Measurements from ENCODE around the gene NUP37.

Gene NUP37

DNA sequence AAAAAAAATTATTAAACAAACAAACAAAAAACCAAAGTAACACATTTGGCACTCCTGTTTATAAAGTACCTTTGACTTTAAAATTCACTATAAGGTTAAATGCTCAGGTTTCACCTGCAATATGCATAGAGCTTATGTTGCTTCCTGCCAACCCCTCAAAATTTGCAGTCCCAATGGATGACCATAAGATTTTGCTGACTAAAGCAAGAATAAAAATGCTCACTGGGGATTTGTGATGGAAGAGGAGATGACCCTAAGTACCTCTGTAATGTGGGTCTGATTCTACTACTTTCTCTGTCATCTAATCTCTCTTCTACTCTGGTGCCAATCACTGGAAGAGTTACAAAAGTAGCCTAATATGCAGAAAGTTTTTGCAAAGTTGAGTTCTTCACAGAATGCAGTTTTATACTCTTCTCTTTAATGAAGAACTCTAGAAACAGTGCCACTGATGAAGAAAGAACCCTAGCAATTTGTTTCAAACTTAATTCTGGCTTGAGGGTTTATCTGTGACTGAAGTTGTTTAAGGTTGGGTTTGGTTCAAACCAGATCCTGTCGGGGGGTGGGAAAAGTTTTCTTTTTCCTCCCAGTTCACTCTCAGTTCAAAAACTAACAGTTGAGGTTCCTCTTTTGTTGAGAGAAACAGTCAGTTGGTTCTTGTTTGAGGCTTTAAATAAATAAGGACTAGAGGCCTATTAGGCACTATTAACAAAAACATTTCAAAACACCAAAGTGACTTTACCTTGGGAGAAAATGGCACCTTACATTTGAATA, 69.1 kb downstream of the NUP37 start:
- TF ChIP-seq, protein P1, sequence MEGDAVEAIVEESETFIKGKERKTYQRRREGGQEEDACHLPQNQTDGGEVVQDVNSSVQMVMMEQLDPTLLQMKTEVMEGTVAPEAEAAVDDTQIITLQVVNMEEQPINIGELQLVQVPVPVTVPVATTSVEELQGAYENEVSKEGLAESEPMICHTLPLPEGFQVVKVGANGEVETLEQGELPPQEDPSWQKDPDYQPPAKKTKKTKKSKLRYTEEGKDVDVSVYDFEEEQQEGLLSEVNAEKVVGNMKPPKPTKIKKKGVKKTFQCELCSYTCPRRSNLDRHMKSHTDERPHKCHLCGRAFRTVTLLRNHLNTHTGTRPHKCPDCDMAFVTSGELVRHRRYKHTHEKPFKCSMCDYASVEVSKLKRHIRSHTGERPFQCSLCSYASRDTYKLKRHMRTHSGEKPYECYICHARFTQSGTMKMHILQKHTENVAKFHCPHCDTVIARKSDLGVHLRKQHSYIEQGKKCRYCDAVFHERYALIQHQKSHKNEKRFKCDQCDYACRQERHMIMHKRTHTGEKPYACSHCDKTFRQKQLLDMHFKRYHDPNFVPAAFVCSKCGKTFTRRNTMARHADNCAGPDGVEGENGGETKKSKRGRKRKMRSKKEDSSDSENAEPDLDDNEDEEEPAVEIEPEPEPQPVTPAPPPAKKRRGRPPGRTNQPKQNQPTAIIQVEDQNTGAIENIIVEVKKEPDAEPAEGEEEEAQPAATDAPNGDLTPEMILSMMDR (IDR thresholded peaks at IDR 0.05): no peak
- Histone ChIP-seq H3K36me3 (peaks cover 57 to 81% (median 67%) of the 10 kb centered on the region in 3 donors), H3K4me1 (peaks cover 0 to 9% (median 0%) of the 10 kb centered on the region in 4 donors), H3K27me3 (no peaks in the 10 kb centered on the region), H3K4me3 (no peak overlapping the region), H3K9me3 (no peaks in the 10 kb centered on the region), H3K27ac (no peak overlapping the region)
- intact Hi-C loops (cut with DNase I; ENCODE audit: low total_unique reads): no loop called here
- no peak for DNase-seq

DNA sequence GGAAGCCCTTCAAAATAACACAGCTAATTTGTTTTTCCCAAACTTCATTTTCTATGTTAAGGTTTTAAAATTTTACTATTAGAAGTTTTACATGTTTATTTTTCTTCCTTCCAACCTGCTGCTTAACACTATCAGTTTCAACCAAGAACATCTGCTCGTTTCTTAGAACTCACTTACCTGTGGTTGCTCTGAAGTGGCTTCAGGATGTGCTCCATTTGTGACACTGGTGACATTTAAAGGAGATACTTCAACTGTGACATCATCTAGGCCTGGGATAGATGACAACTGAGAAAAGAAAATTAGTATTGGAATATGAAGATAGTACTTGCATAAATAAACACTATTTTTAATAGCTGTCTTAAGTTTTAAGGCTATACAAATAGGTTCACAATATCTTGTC, 76.0 kb downstream of the NUP37 start:
- no peaks in the 10 kb centered on the region for H3K9me3 ChIP-seq
- DNase-seq: no peak
- TF ChIP-seq, protein P1 (IDR thresholded peaks at IDR 0.05): no peak
- H3K27ac ChIP-seq: no peak overlapping the region
- peaks cover 57 to 78% (median 68%) of the 10 kb centered on the region in 3 donors for H3K36me3 ChIP-seq
- no peak overlapping the region for H3K4me3 ChIP-seq
- H3K4me1 ChIP-seq: no peaks in the 10 kb centered on the region
- intact Hi-C loops (cut with DNase I; ENCODE audit: low total_unique reads): no loop called here
- H3K27me3 ChIP-seq: no peaks in the 10 kb centered on the region

DNA sequence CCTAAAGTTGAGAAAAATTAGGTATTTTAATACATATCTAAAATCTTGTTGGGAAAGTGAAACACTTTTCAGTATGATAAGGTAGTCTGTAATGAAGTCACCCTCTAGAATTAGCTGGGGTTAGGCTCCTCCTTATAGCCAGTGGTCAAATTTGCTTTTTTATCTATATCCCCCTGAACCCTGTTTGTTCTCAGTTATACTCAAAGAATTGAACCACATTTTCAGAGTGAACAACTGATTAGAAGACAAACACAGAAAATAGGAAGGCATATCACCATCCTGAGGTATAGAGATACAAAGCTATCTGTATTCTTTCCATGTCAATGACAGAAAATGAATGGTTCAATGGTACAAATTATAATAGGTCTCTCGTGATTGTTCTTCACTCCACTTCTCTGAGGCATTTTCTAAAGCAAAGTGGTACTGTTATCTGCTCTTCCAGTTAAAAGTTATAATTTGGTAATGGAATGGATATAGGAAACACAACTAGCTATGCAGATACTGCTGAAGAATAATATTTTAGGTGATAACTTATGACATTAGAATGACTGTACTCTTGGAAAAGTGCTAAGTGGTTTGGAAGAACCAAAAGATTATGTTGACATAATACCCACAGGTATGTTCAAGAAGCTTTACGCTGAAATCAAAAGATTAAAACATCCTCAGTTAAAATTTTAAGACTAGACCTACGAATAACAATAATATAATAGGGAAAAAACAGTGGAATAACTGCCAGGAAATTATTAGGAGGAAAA, 85.7 kb downstream of the NUP37 start:
- no peak overlapping the region for H3K27ac ChIP-seq
- H3K36me3 ChIP-seq: peaks cover 32 to 63% (median 34%) of the 10 kb centered on the region in 3 donors
- no peak for DNase-seq
- no peaks in the 10 kb centered on the region for H3K27me3 ChIP-seq
- TF ChIP-seq, protein P1 (IDR thresholded peaks at IDR 0.05): no peak
- H3K4me3 ChIP-seq: no peak overlapping the region
- intact Hi-C loops (cut with DNase I; ENCODE audit: low total_unique reads): no loop called here
- no peaks in the 10 kb centered on the region for H3K9me3 ChIP-seq
- H3K4me1 ChIP-seq: peaks cover 0 to 7% (median 0%) of the 10 kb centered on the region in 4 donors

DNA sequence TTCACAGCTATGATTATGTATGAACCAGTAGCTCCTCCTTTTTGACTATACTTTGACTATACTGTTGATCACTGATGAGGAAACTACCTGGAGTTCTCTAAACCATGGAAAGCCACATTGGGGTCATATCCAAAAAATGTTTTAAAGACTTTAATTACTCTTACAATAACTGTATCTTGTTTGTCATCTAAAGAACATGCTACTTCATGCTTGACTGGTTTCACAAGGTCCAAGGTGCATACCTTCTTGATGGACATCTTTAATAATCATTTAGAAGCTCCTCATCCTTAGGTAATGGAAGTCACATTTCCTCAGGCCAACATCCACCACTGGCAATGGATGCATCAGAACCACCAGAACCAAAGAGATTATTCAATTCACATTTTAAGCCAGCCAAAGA, 88.1 kb downstream of the NUP37 start:
- intact Hi-C loops (cut with DNase I; ENCODE audit: low total_unique reads): no loop called here
- peaks cover 0 to 16% (median 0%) of the 10 kb centered on the region in 4 donors for H3K4me1 ChIP-seq
- DNase-seq: no peak
- no peak overlapping the region for H3K27ac ChIP-seq
- H3K36me3 ChIP-seq: peaks cover 11 to 40% (median 23%) of the 10 kb centered on the region in 3 donors
- H3K27me3 ChIP-seq: no peaks in the 10 kb centered on the region
- TF ChIP-seq, protein P1 (IDR thresholded peaks at IDR 0.05): no peak
- H3K4me3 ChIP-seq: no peak overlapping the region
- H3K9me3 ChIP-seq: no peaks in the 10 kb centered on the region

DNA sequence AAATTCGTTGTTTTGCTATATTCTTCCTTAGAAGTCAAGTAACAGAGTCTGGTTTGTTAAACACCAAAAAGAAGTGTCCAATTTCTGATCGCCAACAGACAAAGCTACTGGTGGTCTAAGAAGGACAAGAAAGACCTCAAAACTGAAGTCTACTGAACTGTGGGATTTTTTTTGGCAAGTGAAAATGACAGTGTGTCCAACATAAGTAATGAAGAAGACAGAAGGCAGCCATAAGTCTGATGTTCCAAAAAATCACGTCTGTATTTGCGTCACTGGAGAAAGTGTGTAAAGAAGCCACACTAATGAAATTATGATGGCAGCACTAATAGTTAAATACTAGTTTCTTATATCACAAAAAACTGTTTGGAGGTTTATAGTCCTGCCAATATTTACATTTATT, 90.8 kb downstream of the NUP37 start:
- no peak for DNase-seq
- Histone ChIP-seq H3K27ac (peak overlapping the region; percentile 21 to 51), H3K9me3 (no peaks in the 10 kb centered on the region), H3K36me3 (peaks cover 0 to 15% (median 13%) of the 10 kb centered on the region in 3 donors), H3K4me1 (peaks cover 0 to 16% (median 0%) of the 10 kb centered on the region in 4 donors), H3K4me3 (no peak overlapping the region), H3K27me3 (no peaks in the 10 kb centered on the region)
- TF ChIP-seq, protein P1 (IDR thresholded peaks at IDR 0.05): no peak
- intact Hi-C loops (cut with DNase I; ENCODE audit: low total_unique reads): no loop called here

Data from tibial artery (tissue), 4 donors.